Esophagus muscularis mucosa (tissue), 4 donors: ENCODE data around the gene LRPPRC.

Experiments
- EP300 ChIP-seq: sonication (generic); formaldehyde crosslinking; IDR thresholded peaks from one replicate; pipeline ENCODE4 v1.6.1; 2017; ENCODE audit warnings: antibody characterized with exemption
- POLR2A ChIP-seq: fragments of 450-650 bp; IDR thresholded peaks from one replicate; pipeline ENCODE4 v1.6.1; 2017; ENCODE audit warnings: antibody characterized with exemption, moderate library complexity, mild to moderate bottlenecking, low read depth
- POLR2AphosphoS5 ChIP-seq, 2 donors: sonication (generic); formaldehyde crosslinking; IDR thresholded peaks; one replicate each; pipeline ENCODE4 v1.6.1; 2017; ENCODE audit warnings: antibody characterized with exemption in 2 of 2
- TF ChIP-seq, protein P1 (sequence below), 3 experiments: fragments of 200-600 bp in 2 of 3; fragments of 450-650 bp in 1 of 3; sonication (generic) in 2 of 3; IDR thresholded peaks; one replicate each; pipeline ENCODE4 v1.5.1; 2017 to 2019; ENCODE audit warnings: antibody characterized with exemption in 3 of 3, mild to moderate bottlenecking in 2 of 3, moderate library complexity in 1 of 3

GRCh38 chr2:43948370-43948769 is 47.4 kb downstream of the LRPPRC start:
- TF ChIP-seq, protein P1, sequence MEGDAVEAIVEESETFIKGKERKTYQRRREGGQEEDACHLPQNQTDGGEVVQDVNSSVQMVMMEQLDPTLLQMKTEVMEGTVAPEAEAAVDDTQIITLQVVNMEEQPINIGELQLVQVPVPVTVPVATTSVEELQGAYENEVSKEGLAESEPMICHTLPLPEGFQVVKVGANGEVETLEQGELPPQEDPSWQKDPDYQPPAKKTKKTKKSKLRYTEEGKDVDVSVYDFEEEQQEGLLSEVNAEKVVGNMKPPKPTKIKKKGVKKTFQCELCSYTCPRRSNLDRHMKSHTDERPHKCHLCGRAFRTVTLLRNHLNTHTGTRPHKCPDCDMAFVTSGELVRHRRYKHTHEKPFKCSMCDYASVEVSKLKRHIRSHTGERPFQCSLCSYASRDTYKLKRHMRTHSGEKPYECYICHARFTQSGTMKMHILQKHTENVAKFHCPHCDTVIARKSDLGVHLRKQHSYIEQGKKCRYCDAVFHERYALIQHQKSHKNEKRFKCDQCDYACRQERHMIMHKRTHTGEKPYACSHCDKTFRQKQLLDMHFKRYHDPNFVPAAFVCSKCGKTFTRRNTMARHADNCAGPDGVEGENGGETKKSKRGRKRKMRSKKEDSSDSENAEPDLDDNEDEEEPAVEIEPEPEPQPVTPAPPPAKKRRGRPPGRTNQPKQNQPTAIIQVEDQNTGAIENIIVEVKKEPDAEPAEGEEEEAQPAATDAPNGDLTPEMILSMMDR (IDR thresholded peaks at IDR 0.05): no peak
- TF ChIP-seq POLR2A (no peak), EP300 (no peak), POLR2AphosphoS5 (IDR thresholded peaks at IDR 0.05) (no peak)
